ENCODE data around the gene MATCAP1. TPM values are rescaled to one million over a fixed set of nuclear protein-coding genes. Genes with fewer than 3 reads are reported as not detected.

Gene MATCAP1
- total RNA-seq, 1 experiment from 2014 or later: 10.1 TPM

Other genes with a start within 250 kb of the MATCAP1 start
- 191 and 225 TPM in 2 replicates for gene CIAO2B, start 249.6 kb downstream of the MATCAP1 start, total RNA-seq (2014; rRNA removed; shearing (Covaris generic); ENCODE audit: low replicate concordance)
- 45.9 and 51.1 TPM in 2 replicates for gene CES2, start 248.4 kb downstream of the MATCAP1 start, total RNA-seq (2014; rRNA removed; shearing (Covaris generic); ENCODE audit: low replicate concordance)
- 1.8 and 2.2 TPM in 2 replicates for gene CES3, start 222.7 kb downstream of the MATCAP1 start, total RNA-seq (2014; rRNA removed; shearing (Covaris generic); ENCODE audit: low replicate concordance)
- 0.07 and 0.29 TPM in 2 replicates for gene CES4A, start 195.4 kb downstream of the MATCAP1 start, total RNA-seq (2014; rRNA removed; shearing (Covaris generic); ENCODE audit: low replicate concordance)
- gene CBFB, start 154.8 kb downstream of the MATCAP1 start, total RNA-seq (2014; rRNA removed; shearing (Covaris generic); ENCODE audit: low replicate concordance): 8.2 and 15.5 TPM in 2 replicates
- 10.3 and 12.0 TPM in 2 replicates for gene PHAF1, start 74.0 kb downstream of the MATCAP1 start, total RNA-seq (2014; rRNA removed; shearing (Covaris generic); ENCODE audit: low replicate concordance)
- 1.1 and 3.3 TPM in 2 replicates for gene B3GNT9, start 33.0 kb downstream of the MATCAP1 start, total RNA-seq (2014; rRNA removed; shearing (Covaris generic); ENCODE audit: low replicate concordance)
- 58.8 and 77.6 TPM in 2 replicates for gene TRADD, start 24.1 kb downstream of the MATCAP1 start, total RNA-seq (2014; rRNA removed; shearing (Covaris generic); ENCODE audit: low replicate concordance)
- 19.4 and 26.5 TPM in 2 replicates for gene FBXL8, start 24.0 kb downstream of the MATCAP1 start, total RNA-seq (2014; rRNA removed; shearing (Covaris generic); ENCODE audit: low replicate concordance)
- gene HSF4, start 19.2 kb downstream of the MATCAP1 start, total RNA-seq (2014; rRNA removed; shearing (Covaris generic); ENCODE audit: low replicate concordance): 16.5 and 25.6 TPM in 2 replicates
- gene NOL3, start 13.4 kb downstream of the MATCAP1 start, total RNA-seq (2014; rRNA removed; shearing (Covaris generic); ENCODE audit: low replicate concordance): 114 and 120 TPM in 2 replicates
- gene EXOC3L1, start 6.2 kb upstream of the MATCAP1 start, total RNA-seq (2014; rRNA removed; shearing (Covaris generic); ENCODE audit: low replicate concordance): not detected in 2 replicates
- gene E2F4, start 8.2 kb upstream of the MATCAP1 start, total RNA-seq (2014; rRNA removed; shearing (Covaris generic); ENCODE audit: low replicate concordance): 58.8 and 91.2 TPM in 2 replicates
- gene ELMO3, start 15.2 kb upstream of the MATCAP1 start, total RNA-seq (2014; rRNA removed; shearing (Covaris generic); ENCODE audit: low replicate concordance): 1.5 and 1.9 TPM in 2 replicates
- 75.8 and 97.1 TPM in 2 replicates for gene TMEM208, start 43.2 kb upstream of the MATCAP1 start, total RNA-seq (2014; rRNA removed; shearing (Covaris generic); ENCODE audit: low replicate concordance)
- gene FHOD1, start 63.5 kb upstream of the MATCAP1 start, total RNA-seq (2014; rRNA removed; shearing (Covaris generic); ENCODE audit: low replicate concordance): 4.1 and 6.2 TPM in 2 replicates
- not detected in 2 replicates for gene SLC9A5, start 65.0 kb upstream of the MATCAP1 start, total RNA-seq (2014; rRNA removed; shearing (Covaris generic); ENCODE audit: low replicate concordance)
- gene PLEKHG4, start 95.6 kb upstream of the MATCAP1 start, total RNA-seq (2014; rRNA removed; shearing (Covaris generic); ENCODE audit: low replicate concordance): 20.5 and 21.2 TPM in 2 replicates
- 0.49 and 5.7 TPM in 2 replicates for gene KCTD19, start 142.8 kb upstream of the MATCAP1 start, total RNA-seq (2014; rRNA removed; shearing (Covaris generic); ENCODE audit: low replicate concordance)
- gene LRRC36, start 142.9 kb upstream of the MATCAP1 start, total RNA-seq (2014; rRNA removed; shearing (Covaris generic); ENCODE audit: low replicate concordance): 0.37 TPM in 1 of 2 replicates, not detected in the other
- 4.6 and 22.3 TPM in 2 replicates for gene TPPP3, start 209.5 kb upstream of the MATCAP1 start, total RNA-seq (2014; rRNA removed; shearing (Covaris generic); ENCODE audit: low replicate concordance)
- gene ZDHHC1, start 232.5 kb upstream of the MATCAP1 start, total RNA-seq (2014; rRNA removed; shearing (Covaris generic); ENCODE audit: low replicate concordance): 6.3 and 13.5 TPM in 2 replicates
- gene HSD11B2, start 247.2 kb upstream of the MATCAP1 start, total RNA-seq (2014; rRNA removed; shearing (Covaris generic); ENCODE audit: low replicate concordance): not detected in 2 replicates